Neural cell (in vitro differentiated cells): ENCODE results near the gene PTBP2.

Experiments
- MXI1 ChIP-seq: fragments of 450-650 bp; conservative IDR thresholded peaks from 2 replicates; pipeline ENCODE4 v1.6.1; 2014; ENCODE audit warnings: antibody characterized with exemption, mild to moderate bottlenecking; ENCODE audit not compliant: poor library complexity, severe bottlenecking
- POLR2AphosphoS5 ChIP-seq: IDR thresholded peaks from 2 replicates; pipeline ENCODE4 v1.6.1; 2012
- TAF1 ChIP-seq: IDR thresholded peaks from 2 replicates; pipeline ENCODE4 v1.6.1; 2012; ENCODE audit warnings: low read depth
- TF ChIP-seq, protein P1 (sequence below): fragments of 450-650 bp; IDR thresholded peaks from 2 replicates; pipeline ENCODE4 v1.5.1; 2014; ENCODE audit warnings: antibody characterized with exemption, mild to moderate bottlenecking, moderate library complexity; ENCODE audit not compliant: poor library complexity, severe bottlenecking
- TF ChIP-seq, protein P2 (sequence below): IDR thresholded peaks from 2 replicates; pipeline ENCODE4 v1.6.1; 2012; ENCODE audit warnings: borderline replicate concordance

DNA sequence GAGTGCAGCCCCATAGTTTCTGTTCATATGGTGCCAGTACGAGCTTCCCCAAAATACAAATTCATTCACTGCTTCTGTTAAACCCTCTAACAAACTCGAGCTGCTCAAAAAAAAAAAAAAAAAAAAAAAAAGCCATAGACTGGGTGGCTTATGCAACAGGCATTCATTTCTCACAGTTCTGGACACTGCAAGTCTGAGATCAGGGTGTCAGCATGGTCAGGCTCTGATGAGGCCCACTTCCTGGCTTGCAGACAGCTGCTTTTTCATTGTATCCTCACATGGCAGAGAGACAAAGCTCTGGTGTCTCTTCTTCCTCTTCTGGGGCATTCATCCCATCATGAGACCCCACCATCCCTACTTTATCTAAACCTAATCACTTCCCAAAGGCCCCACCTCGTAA lies 121.6 kb downstream of the PTBP2 start:
- TF ChIP-seq, protein P1, sequence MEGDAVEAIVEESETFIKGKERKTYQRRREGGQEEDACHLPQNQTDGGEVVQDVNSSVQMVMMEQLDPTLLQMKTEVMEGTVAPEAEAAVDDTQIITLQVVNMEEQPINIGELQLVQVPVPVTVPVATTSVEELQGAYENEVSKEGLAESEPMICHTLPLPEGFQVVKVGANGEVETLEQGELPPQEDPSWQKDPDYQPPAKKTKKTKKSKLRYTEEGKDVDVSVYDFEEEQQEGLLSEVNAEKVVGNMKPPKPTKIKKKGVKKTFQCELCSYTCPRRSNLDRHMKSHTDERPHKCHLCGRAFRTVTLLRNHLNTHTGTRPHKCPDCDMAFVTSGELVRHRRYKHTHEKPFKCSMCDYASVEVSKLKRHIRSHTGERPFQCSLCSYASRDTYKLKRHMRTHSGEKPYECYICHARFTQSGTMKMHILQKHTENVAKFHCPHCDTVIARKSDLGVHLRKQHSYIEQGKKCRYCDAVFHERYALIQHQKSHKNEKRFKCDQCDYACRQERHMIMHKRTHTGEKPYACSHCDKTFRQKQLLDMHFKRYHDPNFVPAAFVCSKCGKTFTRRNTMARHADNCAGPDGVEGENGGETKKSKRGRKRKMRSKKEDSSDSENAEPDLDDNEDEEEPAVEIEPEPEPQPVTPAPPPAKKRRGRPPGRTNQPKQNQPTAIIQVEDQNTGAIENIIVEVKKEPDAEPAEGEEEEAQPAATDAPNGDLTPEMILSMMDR: no peak
- TF ChIP-seq POLR2AphosphoS5 (no peak), MXI1 (no peak), TAF1 (no peak)
- TF ChIP-seq, protein P2, sequence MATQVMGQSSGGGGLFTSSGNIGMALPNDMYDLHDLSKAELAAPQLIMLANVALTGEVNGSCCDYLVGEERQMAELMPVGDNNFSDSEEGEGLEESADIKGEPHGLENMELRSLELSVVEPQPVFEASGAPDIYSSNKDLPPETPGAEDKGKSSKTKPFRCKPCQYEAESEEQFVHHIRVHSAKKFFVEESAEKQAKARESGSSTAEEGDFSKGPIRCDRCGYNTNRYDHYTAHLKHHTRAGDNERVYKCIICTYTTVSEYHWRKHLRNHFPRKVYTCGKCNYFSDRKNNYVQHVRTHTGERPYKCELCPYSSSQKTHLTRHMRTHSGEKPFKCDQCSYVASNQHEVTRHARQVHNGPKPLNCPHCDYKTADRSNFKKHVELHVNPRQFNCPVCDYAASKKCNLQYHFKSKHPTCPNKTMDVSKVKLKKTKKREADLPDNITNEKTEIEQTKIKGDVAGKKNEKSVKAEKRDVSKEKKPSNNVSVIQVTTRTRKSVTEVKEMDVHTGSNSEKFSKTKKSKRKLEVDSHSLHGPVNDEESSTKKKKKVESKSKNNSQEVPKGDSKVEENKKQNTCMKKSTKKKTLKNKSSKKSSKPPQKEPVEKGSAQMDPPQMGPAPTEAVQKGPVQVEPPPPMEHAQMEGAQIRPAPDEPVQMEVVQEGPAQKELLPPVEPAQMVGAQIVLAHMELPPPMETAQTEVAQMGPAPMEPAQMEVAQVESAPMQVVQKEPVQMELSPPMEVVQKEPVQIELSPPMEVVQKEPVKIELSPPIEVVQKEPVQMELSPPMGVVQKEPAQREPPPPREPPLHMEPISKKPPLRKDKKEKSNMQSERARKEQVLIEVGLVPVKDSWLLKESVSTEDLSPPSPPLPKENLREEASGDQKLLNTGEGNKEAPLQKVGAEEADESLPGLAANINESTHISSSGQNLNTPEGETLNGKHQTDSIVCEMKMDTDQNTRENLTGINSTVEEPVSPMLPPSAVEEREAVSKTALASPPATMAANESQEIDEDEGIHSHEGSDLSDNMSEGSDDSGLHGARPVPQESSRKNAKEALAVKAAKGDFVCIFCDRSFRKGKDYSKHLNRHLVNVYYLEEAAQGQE: no peak
